Osteoblast (primary cell): ENCODE measurements around the gene CUL5. TPM values are rescaled to one million over a fixed set of nuclear protein-coding genes. Genes with fewer than 3 reads are reported as not detected.

Source experiments
- DNase-seq: peaks from one replicate; pipeline ENCODE4 v3.0.0; 2011; ENCODE audit warnings: low spot score, mixed read lengths; ENCODE audit not compliant: insufficient read length; ENCODE audit errors: missing footprints
- H2AFZ ChIP-seq: 2 replicates; pipeline ENCODE4 v1.6.0; 2011; ENCODE audit warnings: mild to moderate bottlenecking, low read length
- H3K27ac ChIP-seq: 2 replicates; pipeline ENCODE4 v1.5.1; 2011; ENCODE audit warnings: mild to moderate bottlenecking, low read depth, low read length, moderate library complexity
- H3K27me3 ChIP-seq: 2 replicates; pipeline ENCODE4 v1.6.0; 2012; ENCODE audit warnings: mild to moderate bottlenecking, control low read depth, inconsistent platforms, low read length, moderate library complexity; ENCODE audit not compliant: insufficient read depth
- H3K36me3 ChIP-seq: 2 replicates; pipeline ENCODE4 v1.5.1; 2011; ENCODE audit warnings: mild to moderate bottlenecking, low read length, control low read depth, moderate library complexity; ENCODE audit not compliant: insufficient read depth
- H3K4me1 ChIP-seq: 2 replicates; pipeline ENCODE4 v1.5.1; 2011; ENCODE audit warnings: mild to moderate bottlenecking, low read length, control low read depth, moderate library complexity; ENCODE audit not compliant: insufficient read depth
- H3K4me2 ChIP-seq: 2 replicates; pipeline ENCODE4 v1.6.0; 2011; ENCODE audit warnings: mild to moderate bottlenecking, low read length; ENCODE audit not compliant: insufficient read depth
- H3K4me3 ChIP-seq: fragments of 200-600 bp; sonication (generic); 3 replicates; pipeline ENCODE4 v1.5.1; 2012; ENCODE audit warnings: mild to moderate bottlenecking, low read length, inconsistent platforms; ENCODE audit not compliant: insufficient read depth
- H3K79me2 ChIP-seq: 2 replicates; pipeline ENCODE4 v1.6.0; 2012; ENCODE audit warnings: mild to moderate bottlenecking, low read length, control low read depth, inconsistent platforms; ENCODE audit not compliant: insufficient read depth
- H3K9me3 ChIP-seq: 2 replicates; pipeline ENCODE4 v1.5.1; 2011; ENCODE audit warnings: low read depth, low read length, control low read depth
- H4K20me1 ChIP-seq: 2 replicates; pipeline ENCODE4 v1.6.0; 2012; ENCODE audit warnings: mild to moderate bottlenecking, low read length, control low read depth; ENCODE audit not compliant: insufficient read depth
- total RNA-seq: library from RNA; depleted of rRNA; stranded (reverse); fragments of >200 nt; gene quantifications from 2 replicates; pipeline ENCODE4 v1.2.3, GENCODE V29; 2012
- TF ChIP-seq, protein P1 (sequence below): IDR thresholded peaks from 2 replicates; pipeline ENCODE4 v1.5.1; 2011; ENCODE audit warnings: mild to moderate bottlenecking, low read depth, low read length, moderate library complexity; ENCODE audit errors: extremely low read depth

The CUL5 gene
- total RNA-seq, 1 donor = 45.2 TPM

DNA sequence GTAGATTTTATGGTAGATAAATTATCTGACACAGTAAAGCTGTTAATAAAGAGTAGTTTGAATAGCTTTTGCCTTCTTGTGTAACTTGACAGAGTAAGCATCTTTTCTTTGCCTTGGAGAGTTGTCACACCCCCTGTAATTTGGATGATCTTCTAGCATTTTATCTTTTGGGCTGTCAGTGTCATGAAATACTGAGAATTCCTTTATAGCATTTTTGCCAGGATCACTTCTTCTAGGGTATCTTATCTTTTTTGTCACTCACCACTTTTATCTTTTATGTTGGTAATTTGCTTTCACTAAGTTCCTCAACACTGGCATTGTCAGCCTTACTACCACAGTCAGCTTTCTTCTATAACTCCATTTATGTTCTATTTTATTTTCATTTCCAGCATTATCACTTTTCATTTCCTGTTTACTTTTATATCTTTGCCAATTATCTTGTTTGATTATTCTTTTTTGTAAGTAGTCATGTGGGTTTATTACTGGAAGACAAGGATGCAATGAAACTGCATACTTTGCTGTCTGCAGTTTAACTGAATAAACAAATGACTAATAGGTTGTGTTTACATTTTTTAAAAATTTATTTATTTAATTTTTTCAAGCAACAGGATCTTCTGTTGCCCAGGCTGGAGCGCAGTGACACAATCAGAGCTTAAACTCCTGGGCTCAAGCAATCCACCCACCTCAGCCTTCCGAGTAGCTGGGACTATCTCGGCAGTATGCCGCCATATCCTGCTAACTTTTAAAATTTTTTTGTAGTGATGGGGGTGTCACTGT lies 84.6 kb downstream of the CUL5 start:
- Histone ChIP-seq H3K4me3 (no peak overlapping the region), H2AFZ (no peak overlapping the region), H3K4me2 (no peak overlapping the region), H3K9me3 (no peaks in the 10 kb centered on the region), H3K4me1 (no peaks in the 10 kb centered on the region), H3K79me2 (no peaks in the 10 kb centered on the region), H3K36me3 (peaks cover 42% of the 10 kb centered on the region), H3K27ac (no peak overlapping the region), H4K20me1 (no peaks in the 10 kb centered on the region), H3K27me3 (no peaks in the 10 kb centered on the region)
- TF ChIP-seq, protein P1, sequence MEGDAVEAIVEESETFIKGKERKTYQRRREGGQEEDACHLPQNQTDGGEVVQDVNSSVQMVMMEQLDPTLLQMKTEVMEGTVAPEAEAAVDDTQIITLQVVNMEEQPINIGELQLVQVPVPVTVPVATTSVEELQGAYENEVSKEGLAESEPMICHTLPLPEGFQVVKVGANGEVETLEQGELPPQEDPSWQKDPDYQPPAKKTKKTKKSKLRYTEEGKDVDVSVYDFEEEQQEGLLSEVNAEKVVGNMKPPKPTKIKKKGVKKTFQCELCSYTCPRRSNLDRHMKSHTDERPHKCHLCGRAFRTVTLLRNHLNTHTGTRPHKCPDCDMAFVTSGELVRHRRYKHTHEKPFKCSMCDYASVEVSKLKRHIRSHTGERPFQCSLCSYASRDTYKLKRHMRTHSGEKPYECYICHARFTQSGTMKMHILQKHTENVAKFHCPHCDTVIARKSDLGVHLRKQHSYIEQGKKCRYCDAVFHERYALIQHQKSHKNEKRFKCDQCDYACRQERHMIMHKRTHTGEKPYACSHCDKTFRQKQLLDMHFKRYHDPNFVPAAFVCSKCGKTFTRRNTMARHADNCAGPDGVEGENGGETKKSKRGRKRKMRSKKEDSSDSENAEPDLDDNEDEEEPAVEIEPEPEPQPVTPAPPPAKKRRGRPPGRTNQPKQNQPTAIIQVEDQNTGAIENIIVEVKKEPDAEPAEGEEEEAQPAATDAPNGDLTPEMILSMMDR = no peak
- DNase-seq = no peak

GRCh38 chr11:108097179-108097578 lies 88.5 kb downstream of the CUL5 start:
- no peak overlapping the region for H3K4me2 ChIP-seq
- no peaks in the 10 kb centered on the region for H3K9me3 ChIP-seq
- H3K27me3 ChIP-seq = no peaks in the 10 kb centered on the region
- TF ChIP-seq, protein P1 = no peak
- H3K27ac ChIP-seq = no peak overlapping the region
- H3K79me2 ChIP-seq = no peaks in the 10 kb centered on the region
- H4K20me1 ChIP-seq = no peaks in the 10 kb centered on the region
- H2AFZ ChIP-seq = no peak overlapping the region
- H3K4me3 ChIP-seq = no peak overlapping the region
- no peaks in the 10 kb centered on the region for H3K4me1 ChIP-seq
- DNase-seq = no peak
- H3K36me3 ChIP-seq = peaks cover 41% of the 10 kb centered on the region

- Histone ChIP-seq H3K79me2 (no peaks in the 10 kb centered on the region), H3K9me3 (no peaks in the 10 kb centered on the region), H3K4me2 (no peak overlapping the region), H3K27me3 (no peaks in the 10 kb centered on the region), H3K4me1 (no peaks in the 10 kb centered on the region), H3K36me3 (peaks cover 26% of the 10 kb centered on the region), H4K20me1 (no peaks in the 10 kb centered on the region), H2AFZ (no peak overlapping the region), H3K4me3 (no peak overlapping the region), H3K27ac (no peak overlapping the region)
- no peak for DNase-seq
- TF ChIP-seq, protein P1 = no peak
Observed at GRCh38 chr11:108101090-108101775, 92.5 kb downstream of the CUL5 start.

DNA sequence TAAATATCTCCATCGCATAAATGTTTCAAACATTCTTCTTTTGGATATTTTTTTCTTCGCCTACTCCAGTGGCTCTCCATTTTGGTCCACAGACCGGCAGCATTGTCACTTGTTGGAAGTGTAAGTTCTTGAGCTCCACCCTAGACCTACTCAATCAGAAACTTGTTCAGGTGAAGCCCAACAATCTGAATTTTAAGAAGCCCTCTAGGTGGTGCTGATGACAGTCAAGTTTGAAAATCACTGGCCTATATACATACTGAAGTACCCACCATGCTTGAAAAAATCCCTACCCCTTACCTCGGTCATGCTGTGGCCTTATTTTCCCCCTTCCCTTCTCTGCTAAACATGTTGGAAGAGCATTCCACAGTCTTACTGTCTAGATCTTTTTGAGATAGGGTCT lies 102.4 kb downstream of the CUL5 start:
- Histone ChIP-seq H2AFZ (no peak overlapping the region), H3K36me3 (peaks cover 6% of the 10 kb centered on the region), H3K79me2 (no peaks in the 10 kb centered on the region), H3K4me2 (no peak overlapping the region), H3K9me3 (no peaks in the 10 kb centered on the region), H3K27ac (no peak overlapping the region), H3K4me1 (peaks cover 14% of the 10 kb centered on the region), H3K27me3 (no peaks in the 10 kb centered on the region), H4K20me1 (no peaks in the 10 kb centered on the region), H3K4me3 (no peak overlapping the region)
- TF ChIP-seq, protein P1 = no peak
- DNase-seq = no peak
